Measurements from ENCODE around the gene POLR1A.

The POLR1A gene

GRCh38 chr2:86029873-86030272 lies 75.8 kb downstream of the POLR1A start:
- TF ChIP-seq CTCF (IDR thresholded peaks at IDR 0.05; ENCODE audit: insufficient read depth, low read depth, low read length, missing control alignments): no peak

GRCh38 chr2:86028766-86029381 lies 76.8 kb downstream of the POLR1A start:
- TF ChIP-seq CTCF (IDR thresholded peaks at IDR 0.05; ENCODE audit: insufficient read depth, low read depth, low read length, missing control alignments): no peak
- no peak for DNase-seq (ENCODE audit: low read depth)
- no peak overlapping the region for H3K4me3 ChIP-seq (ENCODE audit: low read depth, low read length)

More at GRCh38 chr2:86029873-86030272, 75.8 kb downstream of the POLR1A start:
- H3K4me3 ChIP-seq (ENCODE audit: low read depth, low read length): no peak overlapping the region
- DNase-seq (ENCODE audit: low read depth): no peak

GRCh38 chr2:86027922-86028765 lies 77.5 kb downstream of the POLR1A start:
- TF ChIP-seq CTCF (IDR thresholded peaks at IDR 0.05; ENCODE audit: insufficient read depth, low read depth, low read length, missing control alignments): no peak
- DNase-seq (ENCODE audit: low read depth): no peak
- H3K4me3 ChIP-seq (ENCODE audit: low read depth, low read length): no peak overlapping the region

GRCh38 chr2:86027196-86027921 lies 78.3 kb downstream of the POLR1A start:
- no peak for TF ChIP-seq CTCF (IDR thresholded peaks at IDR 0.05; ENCODE audit: insufficient read depth, low read depth, low read length, missing control alignments)
- H3K4me3 ChIP-seq (ENCODE audit: low read depth, low read length): no peak overlapping the region
- DNase-seq (ENCODE audit: low read depth): no peak

- no peak for DNase-seq (ENCODE audit: low read depth)
- no peak for TF ChIP-seq CTCF (IDR thresholded peaks at IDR 0.05; ENCODE audit: insufficient read depth, low read depth, low read length, missing control alignments)
- H3K4me3 ChIP-seq (ENCODE audit: low read depth, low read length): no peak overlapping the region
Observed at GRCh38 chr2:86026744-86027065, 79.0 kb downstream of the POLR1A start.

- DNase-seq (ENCODE audit: low read depth): no peak
- TF ChIP-seq CTCF (IDR thresholded peaks at IDR 0.05; ENCODE audit: insufficient read depth, low read depth, low read length, missing control alignments): no peak
- no peak overlapping the region for H3K4me3 ChIP-seq (ENCODE audit: low read depth, low read length)
Observed at GRCh38 chr2:86025976-86026743, 79.5 kb downstream of the POLR1A start.
